OCI-LY7 (cell line): ENCODE measurements around the gene FZD1. TPM values are rescaled to one million over a fixed set of nuclear protein-coding genes. Genes with fewer than 3 reads are reported as not detected.

Experiments
- BruUV-seq: library from RNA; stranded (reverse); fragments of 400-500 nt; replicated peaks from 2 replicates; lab custom pipeline; 2021; lab: Mats Ljungman, UMichigan
- CTCF ChIA-PET: fragments of 300-600 bp; sonication (Branson Sonifier 250); formaldehyde crosslinking; loops from one replicate; lab custom pipeline; 2022; ENCODE audit warnings: antibody characterized with exemption; ENCODE audit not compliant: unreplicated experiment; lab: Charles Lee
- POLR2A ChIA-PET: fragments of 300-600 bp; sonication (Branson Sonifier 250); formaldehyde crosslinking; loops from one replicate; lab custom pipeline; 2022; ENCODE audit warnings: antibody characterized with exemption; lab: Charles Lee
- DNase-seq: peaks from one replicate; pipeline ENCODE4 v3.0.0-alpha.2; 2015; ENCODE audit warnings: low spot score
- H2AFZ ChIP-seq: fragments of 200-600 bp; sonication (generic), shearing (Covaris generic); 2 replicates; pipeline ENCODE4 v1.6.1; 2014; ENCODE audit warnings: mild to moderate bottlenecking, antibody characterized with exemption, low read length, moderate library complexity
- H3K27ac ChIP-seq: fragments of 200-600 bp; sonication (generic); 2 replicates; pipeline ENCODE4 v1.5.1; 2014; ENCODE audit warnings: mixed run types, low read depth, mild to moderate bottlenecking, moderate library complexity, low read length, inconsistent platforms; ENCODE audit not compliant: poor library complexity, severe bottlenecking
- H3K36me3 ChIP-seq: fragments of 200-600 bp; sonication (generic); 2 replicates; pipeline ENCODE4 v1.6.1; 2014; ENCODE audit warnings: mild to moderate bottlenecking, antibody characterized with exemption, low read length, moderate library complexity, mixed read lengths; ENCODE audit not compliant: insufficient read depth
- H3K4me1 ChIP-seq: fragments of 200-600 bp; sonication (generic); 2 replicates; pipeline ENCODE4 v1.5.1; 2014; ENCODE audit warnings: mild to moderate bottlenecking, low read length; ENCODE audit not compliant: insufficient read depth, poor library complexity, severe bottlenecking
- H3K4me2 ChIP-seq: fragments of 200-600 bp; sonication (generic); 2 replicates; pipeline ENCODE4 v1.6.1; 2014; ENCODE audit warnings: mild to moderate bottlenecking, low read length
- H3K4me3 ChIP-seq: fragments of 200-600 bp; sonication (generic); 2 replicates; pipeline ENCODE4 v1.5.1; 2014; ENCODE audit warnings: mild to moderate bottlenecking, low read depth, low read length; ENCODE audit not compliant: poor library complexity, severe bottlenecking
- H3K79me2 ChIP-seq: fragments of 200-600 bp; sonication (generic); 2 replicates; pipeline ENCODE4 v1.6.1; 2016; ENCODE audit warnings: low read depth, mild to moderate bottlenecking, low read length, moderate library complexity, mixed read lengths; ENCODE audit not compliant: insufficient read depth
- H3K9me2 ChIP-seq: fragments of 200-600 bp; sonication (generic); 2 replicates; pipeline ENCODE4 v1.6.1; 2016; ENCODE audit warnings: mild to moderate bottlenecking, low read length, mixed read lengths; ENCODE audit not compliant: insufficient read depth
- H3K9me3 ChIP-seq: fragments of 200-600 bp; sonication (generic); 2 replicates; pipeline ENCODE4 v1.6.1; 2014; ENCODE audit warnings: mild to moderate bottlenecking, mixed run types, low read length, mixed read lengths
- H4K20me1 ChIP-seq: fragments of 200-600 bp; sonication (generic); 2 replicates; pipeline ENCODE4 v1.6.1; 2014; ENCODE audit warnings: mild to moderate bottlenecking, antibody characterized with exemption, low read length, moderate library complexity, mixed read lengths; ENCODE audit not compliant: insufficient read depth
- CTCF ChIP-seq: fragments of 200-600 bp; sonication (generic); conservative IDR thresholded peaks from 2 replicates; pipeline ENCODE4 v1.5.1; 2014; ENCODE audit warnings: mild to moderate bottlenecking, antibody characterized with exemption, low read length, moderate library complexity, mixed read lengths
- EZH2phosphoT487 ChIP-seq: fragments of 200-600 bp; sonication (generic); IDR thresholded peaks from 2 replicates; pipeline ENCODE4 v1.6.1; 2018; ENCODE audit warnings: low read depth, borderline replicate concordance, mild to moderate bottlenecking, mixed run types, antibody characterized with exemption, low read length, moderate library complexity, mixed read lengths
- intact Hi-C: fragments of 100-400 bp; cut with micrococcal nuclease; formaldehyde crosslinking; loops from one replicate; pipeline ENCODE4 v1.10.0; 2022; ENCODE audit not compliant: unreplicated experiment
- total RNA-seq, 2 experiments: library from RNA; depleted of rRNA in 1 of 2; stranded (reverse); fragments of >200 nt in 1 of 2; shearing (Covaris generic) in 1 of 2; gene quantifications; 2 replicates each; pipeline ENCODE4 v1.2.3, GENCODE V29; 2014 to 2022

The FZD1 gene
- total RNA-seq, 2 experiments from 2014 or later: 1.3 to 2.4 TPM

GRCh38 chr7:91242097-91242844 lies 22.0 kb upstream of the FZD1 start:
- CTCF ChIA-PET: no interaction called here
- no peak overlapping the region for H3K27ac ChIP-seq
- H3K36me3 ChIP-seq: no peaks in the 10 kb centered on the region
- H3K79me2 ChIP-seq: no peaks in the 10 kb centered on the region
- no peaks in the 10 kb centered on the region for H3K9me2 ChIP-seq
- no TSS peak for BruUV-seq
- H4K20me1 ChIP-seq: no peaks in the 10 kb centered on the region
- H2AFZ ChIP-seq: no peak overlapping the region
- no peak overlapping the region for H3K4me2 ChIP-seq
- POLR2A ChIA-PET: no interaction called here
- H3K4me1 ChIP-seq: no peaks in the 10 kb centered on the region
- no peak for DNase-seq
- intact Hi-C loops: no loop called here
- H3K9me3 ChIP-seq: no peaks in the 10 kb centered on the region
- TF ChIP-seq CTCF (no peak), EZH2phosphoT487 (no peak)
- H3K4me3 ChIP-seq: no peak overlapping the region

GRCh38 chr7:91243591-91244301 lies 20.5 kb upstream of the FZD1 start:
- no peaks in the 10 kb centered on the region for H3K4me1 ChIP-seq
- CTCF ChIA-PET: no interaction called here

More at GRCh38 chr7:91243591-91244301, 20.5 kb upstream of the FZD1 start:
- Histone ChIP-seq H3K27ac (no peak overlapping the region), H2AFZ (no peak overlapping the region), H3K36me3 (no peaks in the 10 kb centered on the region), H4K20me1 (no peaks in the 10 kb centered on the region), H3K4me3 (no peak overlapping the region), H3K4me2 (no peak overlapping the region), H3K9me2 (no peaks in the 10 kb centered on the region), H3K79me2 (no peaks in the 10 kb centered on the region), H3K9me3 (no peaks in the 10 kb centered on the region)
- TF ChIP-seq CTCF (no peak), EZH2phosphoT487 (no peak)
- no peak for DNase-seq
- no TSS peak for BruUV-seq
- POLR2A ChIA-PET: interaction anchor here (0.6 to 1.0 kb wide), 3 partner anchors 15 to 633 kb away, joined by 3 read pairs; no protein-coding TSS in a partner anchor
- intact Hi-C loops: no loop called here
